H9 (cell line): ENCODE results near the gene ADGRD1. TPM values are rescaled to one million over a fixed set of nuclear protein-coding genes. Genes with fewer than 3 reads are reported as not detected.

Experiments used
- DNase-seq: peaks from one replicate; pipeline ENCODE4 v3.0.0-alpha.2; 2017
- H2AFZ ChIP-seq: one replicate; pipeline ENCODE4 v1.6.1; 2013; ENCODE audit warnings: mild to moderate bottlenecking, low read length, control low read depth, moderate library complexity
- H2AK5ac ChIP-seq: 2 replicates; pipeline ENCODE4 v1.6.1; 2013; ENCODE audit warnings: low read length, control low read depth, mixed read lengths; ENCODE audit not compliant: insufficient read length
- H2BK120ac ChIP-seq: one replicate; pipeline ENCODE4 v1.6.1; 2013; ENCODE audit warnings: low read depth, mild to moderate bottlenecking, low read length, control low read depth, inconsistent platforms; ENCODE audit not compliant: poor library complexity, severe bottlenecking
- H2BK12ac ChIP-seq: 2 replicates; pipeline ENCODE4 v1.6.1; 2013; ENCODE audit warnings: low read length, control low read depth, mixed read lengths, low read depth; ENCODE audit not compliant: insufficient read length
- H2BK15ac ChIP-seq: 2 replicates; pipeline ENCODE4 v1.6.1; 2013; ENCODE audit warnings: low read depth, low read length, control low read depth
- H2BK20ac ChIP-seq: one replicate; pipeline ENCODE4 v1.6.1; 2013; ENCODE audit warnings: low read depth, mild to moderate bottlenecking, low read length, control low read depth, inconsistent platforms; ENCODE audit not compliant: poor library complexity, severe bottlenecking
- H2BK5ac ChIP-seq: 2 replicates; pipeline ENCODE4 v1.6.1; 2013; ENCODE audit warnings: low read length, control low read depth, mixed read lengths; ENCODE audit not compliant: insufficient read length
- H3K14ac ChIP-seq: 2 replicates; pipeline ENCODE4 v1.6.1; 2013; ENCODE audit warnings: low read length, control low read depth; ENCODE audit not compliant: insufficient read depth
- H3K18ac ChIP-seq: 2 replicates; pipeline ENCODE4 v1.6.1; 2013; ENCODE audit warnings: low read depth, mild to moderate bottlenecking, mixed read lengths, low read length, control low read depth; ENCODE audit not compliant: insufficient read length
- H3K23ac ChIP-seq: 2 replicates; pipeline ENCODE4 v1.6.1; 2013; ENCODE audit warnings: low read length, control low read depth, mixed read lengths, low read depth; ENCODE audit not compliant: insufficient read length
- H3K23me2 ChIP-seq: 2 replicates; pipeline ENCODE4 v1.6.1; 2013; ENCODE audit warnings: low read depth, mild to moderate bottlenecking, mixed read lengths, low read length, control low read depth; ENCODE audit not compliant: insufficient read length, poor library complexity, severe bottlenecking
- H3K27ac ChIP-seq: 2 replicates; pipeline ENCODE4 v1.5.1; 2013; ENCODE audit warnings: low read length, control low read depth, mixed read lengths, low read depth; ENCODE audit not compliant: insufficient read length
- H3K27me3 ChIP-seq: 2 replicates; pipeline ENCODE4 v1.6.1; 2013; ENCODE audit warnings: low read length, control low read depth, inconsistent platforms; ENCODE audit not compliant: insufficient read depth
- H3K4ac ChIP-seq: 2 replicates; pipeline ENCODE4 v1.6.1; 2013; ENCODE audit warnings: low read depth, mild to moderate bottlenecking, control low read depth, inconsistent platforms, low read length, moderate library complexity
- H3K4me1 ChIP-seq: 2 replicates; pipeline ENCODE4 v1.6.1; 2013; ENCODE audit warnings: low read length, control low read depth, inconsistent platforms; ENCODE audit not compliant: insufficient read depth
- H3K4me2 ChIP-seq: 2 replicates; pipeline ENCODE4 v1.6.1; 2013; ENCODE audit warnings: low read length, control low read depth, mixed read lengths; ENCODE audit not compliant: insufficient read length, insufficient read depth
- H3K56ac ChIP-seq: 2 replicates; pipeline ENCODE4 v1.6.1; 2013; ENCODE audit warnings: low read depth, mild to moderate bottlenecking, mixed read lengths, low read length, control low read depth; ENCODE audit not compliant: insufficient read length
- H3K79me1 ChIP-seq: 2 replicates; pipeline ENCODE4 v1.6.1; 2013; ENCODE audit warnings: low read depth, mild to moderate bottlenecking, moderate library complexity, low read length, control low read depth, inconsistent platforms; ENCODE audit not compliant: insufficient read depth, poor library complexity, severe bottlenecking
- H3K79me2 ChIP-seq: 2 replicates; pipeline ENCODE4 v1.6.1; 2013; ENCODE audit warnings: low read length, control low read depth, inconsistent platforms; ENCODE audit not compliant: insufficient read depth
- H3K9ac ChIP-seq: 2 replicates; pipeline ENCODE4 v1.6.1; 2013; ENCODE audit warnings: low read length, control low read depth, mixed read lengths; ENCODE audit not compliant: insufficient read length; ENCODE audit errors: extremely low read depth
- H3K9me3 ChIP-seq: one replicate; pipeline ENCODE4 v1.6.1; 2013; ENCODE audit warnings: low read depth, low read length, inconsistent platforms; ENCODE audit not compliant: control insufficient read depth
- H3T11ph ChIP-seq: one replicate; pipeline ENCODE4 v1.6.1; 2013; ENCODE audit warnings: mild to moderate bottlenecking, low read length, control low read depth, inconsistent platforms
- H4K20me1 ChIP-seq: one replicate; pipeline ENCODE4 v1.6.1; 2013; ENCODE audit not compliant: control insufficient read depth, insufficient read length, insufficient read depth
- H4K5ac ChIP-seq: 2 replicates; pipeline ENCODE4 v1.6.1; 2013; ENCODE audit warnings: low read depth, mild to moderate bottlenecking, mixed read lengths, low read length, control low read depth; ENCODE audit not compliant: insufficient read length
- H4K8ac ChIP-seq: replicated peaks from 2 replicates; pipeline ENCODE4 v1.6.1; 2013; ENCODE audit warnings: low read length, control low read depth, mixed read lengths, low read depth; ENCODE audit not compliant: insufficient read length
- H4K91ac ChIP-seq: 2 replicates; pipeline ENCODE4 v1.6.1; 2013; ENCODE audit warnings: low read depth, mild to moderate bottlenecking, moderate library complexity, mixed read lengths, low read length, control low read depth; ENCODE audit not compliant: insufficient read length
- H3K27ac Mint-ChIP-seq, 3 experiments: 2 replicates in 2 of 3; 3 replicates in 1 of 3; pipeline ENCODE4 v1.8.0; 2020 to 2021; ENCODE audit warnings: mixed read lengths in 3 of 3, mild to moderate bottlenecking in 1 of 3, moderate library complexity in 1 of 3
- H3K27me3 Mint-ChIP-seq: 2 replicates; pipeline ENCODE4 v1.8.0; 2021; ENCODE audit warnings: low read depth, mild to moderate bottlenecking, moderate library complexity, mixed read lengths
- H3K36me3 Mint-ChIP-seq, 3 experiments: 2 replicates in 2 of 3; 3 replicates in 1 of 3; pipeline ENCODE4 v1.8.0; 2020 to 2021; ENCODE audit warnings: low read depth in 3 of 3, mixed read lengths in 3 of 3; ENCODE audit not compliant: insufficient read depth in 1 of 3
- H3K4me1 Mint-ChIP-seq, 2 experiments: 2 replicates each; pipeline ENCODE4 v1.8.0; 2020; ENCODE audit warnings: mixed read lengths in 2 of 2
- H3K4me3 Mint-ChIP-seq, 2 experiments: 2 replicates in 1 of 2; 3 replicates in 1 of 2; pipeline ENCODE4 v1.8.0; 2020 to 2021; ENCODE audit warnings: mild to moderate bottlenecking in 2 of 2, mixed read lengths in 2 of 2, moderate library complexity in 1 of 2
- H3K9me3 Mint-ChIP-seq, 2 experiments: 2 replicates in 1 of 2; 3 replicates in 1 of 2; pipeline ENCODE4 v1.8.0; 2020; ENCODE audit warnings: mild to moderate bottlenecking in 2 of 2, mixed read lengths in 2 of 2, moderate library complexity in 1 of 2
- WGBS: extraction: QIAGEN DNeasy Blood & Tissue Kit; methylation state at CpG from one replicate; pipeline ENCODE4 v1.1.7; 2013; ENCODE audit warnings: missing lambda C conversion rate, low lambda C conversion rate, mixed read lengths; ENCODE audit not compliant: insufficient read length; ENCODE audit errors: extremely low coverage; 5-methylcytosine and 5-hydroxymethylcytosine counted together
- total RNA-seq: library from RNA; stranded (reverse); gene quantifications from 2 replicates; pipeline ENCODE4 v1.2.1, GENCODE V29; 2021
- TF ChIP-seq, protein P1 (sequence below): fragments of 200-600 bp; sonication (generic); conservative IDR thresholded peaks from 3 replicates; pipeline ENCODE4 v1.8.0; 2021; ENCODE audit warnings: antibody characterized with exemption, mild to moderate bottlenecking

ADGRD1 gene
- total RNA-seq, 1 experiment from 2014 or later = 0.52 TPM

GRCh38 chr12:131094831-131095805 lies 141.4 kb downstream of the ADGRD1 start:
- peak; percentile 21 for DNase-seq
- H3K27me3 ChIP-seq = no peaks in the 10 kb centered on the region
- H3K9ac ChIP-seq = no peak overlapping the region

More at GRCh38 chr12:131094831-131095805, 141.4 kb downstream of the ADGRD1 start:
- H3K4ac ChIP-seq = no peak overlapping the region
- Mint-ChIP-seq H3K36me3 (no peaks in the 10 kb centered on the region), H3K4me1 (no peaks in the 10 kb centered on the region), H3K9me3 (no peaks in the 10 kb centered on the region), H3K27ac (peak overlapping the region in 1 of 3 experiments; percentile 28; a peak in 2 of 7 replicates), H3K4me3 (no peak overlapping the region), H3K27me3 (peaks cover 1% of the 10 kb centered on the region)
- no peaks in the 10 kb centered on the region for H3K23me2 ChIP-seq
- H4K91ac ChIP-seq = no peak overlapping the region
- H2BK15ac ChIP-seq = no peak overlapping the region
- no peaks in the 10 kb centered on the region for H3K79me2 ChIP-seq
- no peaks in the 10 kb centered on the region for H3K79me1 ChIP-seq
- no peak overlapping the region for H2BK12ac ChIP-seq
- H4K20me1 ChIP-seq = no peaks in the 10 kb centered on the region
- H2AFZ ChIP-seq = no peak overlapping the region
- H3K14ac ChIP-seq = no peak overlapping the region; the same call in 1 of the 2 replicates
- no peak overlapping the region for H3T11ph ChIP-seq
- no CpG with 5 or more reads among the region's 25 CpGs for WGBS
- H4K8ac ChIP-seq = no peak overlapping the region
- no peak overlapping the region for H2BK5ac ChIP-seq
- no peak overlapping the region for H2AK5ac ChIP-seq
- H2BK120ac ChIP-seq = no peak overlapping the region
- no peaks in the 10 kb centered on the region for H3K4me1 ChIP-seq
- H3K4me2 ChIP-seq = no peak overlapping the region
- no peak overlapping the region for H2BK20ac ChIP-seq
- H3K56ac ChIP-seq = no peak overlapping the region
- H4K5ac ChIP-seq = no peak overlapping the region
- H3K18ac ChIP-seq = no peak overlapping the region
- no peak overlapping the region for H3K23ac ChIP-seq
- TF ChIP-seq, protein P1, sequence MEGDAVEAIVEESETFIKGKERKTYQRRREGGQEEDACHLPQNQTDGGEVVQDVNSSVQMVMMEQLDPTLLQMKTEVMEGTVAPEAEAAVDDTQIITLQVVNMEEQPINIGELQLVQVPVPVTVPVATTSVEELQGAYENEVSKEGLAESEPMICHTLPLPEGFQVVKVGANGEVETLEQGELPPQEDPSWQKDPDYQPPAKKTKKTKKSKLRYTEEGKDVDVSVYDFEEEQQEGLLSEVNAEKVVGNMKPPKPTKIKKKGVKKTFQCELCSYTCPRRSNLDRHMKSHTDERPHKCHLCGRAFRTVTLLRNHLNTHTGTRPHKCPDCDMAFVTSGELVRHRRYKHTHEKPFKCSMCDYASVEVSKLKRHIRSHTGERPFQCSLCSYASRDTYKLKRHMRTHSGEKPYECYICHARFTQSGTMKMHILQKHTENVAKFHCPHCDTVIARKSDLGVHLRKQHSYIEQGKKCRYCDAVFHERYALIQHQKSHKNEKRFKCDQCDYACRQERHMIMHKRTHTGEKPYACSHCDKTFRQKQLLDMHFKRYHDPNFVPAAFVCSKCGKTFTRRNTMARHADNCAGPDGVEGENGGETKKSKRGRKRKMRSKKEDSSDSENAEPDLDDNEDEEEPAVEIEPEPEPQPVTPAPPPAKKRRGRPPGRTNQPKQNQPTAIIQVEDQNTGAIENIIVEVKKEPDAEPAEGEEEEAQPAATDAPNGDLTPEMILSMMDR = no peak
- no peak overlapping the region for H3K27ac ChIP-seq
- no peaks in the 10 kb centered on the region for H3K9me3 ChIP-seq
